GM06990 (cell line): ENCODE results near the gene PAGE2B.
"Not testable (repeated sequence)": the region's sequence is repeated elsewhere in the genome, so short reads cannot be mapped to it uniquely, and the experiment has no call there.

ENCODE experiments used
- DNase-seq: peaks from one replicate; pipeline ENCODE4 v3.0.0-alpha.2; 2011; ENCODE audit not compliant: insufficient read length; ENCODE audit errors: extremely low read depth
- H3K27me3 ChIP-seq: replicated peaks from 2 replicates; pipeline ENCODE4 v1.6.0; 2011; ENCODE audit warnings: low read length; ENCODE audit not compliant: control insufficient read depth, insufficient read depth
- H3K36me3 ChIP-seq: 2 replicates; pipeline ENCODE4 v1.5.1; 2011; ENCODE audit warnings: low read length; ENCODE audit not compliant: control insufficient read depth, insufficient read depth
- H3K4me3 ChIP-seq: replicated peaks from 2 replicates; pipeline ENCODE4 v1.5.1; 2011; ENCODE audit warnings: low read depth, mild to moderate bottlenecking, control low read depth, low read length
- CTCF ChIP-seq: IDR thresholded peaks from 2 replicates; pipeline ENCODE4 v1.5.1; 2011; ENCODE audit warnings: low read length, control low read depth, mild to moderate bottlenecking, inconsistent platforms; ENCODE audit not compliant: insufficient read depth, poor library complexity, severe bottlenecking

The PAGE2B gene

GRCh38 chrX:55099162-55099561 lies 24.3 kb downstream of the PAGE2B start:
- no peak for TF ChIP-seq CTCF
- DNase-seq, result no peak

GRCh38 chrX:55102754-55103153 lies 27.9 kb downstream of the PAGE2B start:
- TF ChIP-seq CTCF, result no peak
- no peaks in the 10 kb centered on the region for H3K27me3 ChIP-seq
- no peaks in the 10 kb centered on the region for H3K36me3 ChIP-seq
- H3K4me3 ChIP-seq, result no peak overlapping the region
- DNase-seq, result no peak

More at GRCh38 chrX:55099162-55099561, 24.3 kb downstream of the PAGE2B start:
- Histone ChIP-seq H3K4me3 (no peak overlapping the region), H3K27me3 (no peaks in the 10 kb centered on the region), H3K36me3 (no peaks in the 10 kb centered on the region)

GRCh38 chrX:55107262-55107661 lies 32.4 kb downstream of the PAGE2B start:
- DNase-seq, result no peak
- Histone ChIP-seq H3K4me3 (no peak overlapping the region), H3K36me3 (no peaks in the 10 kb centered on the region), H3K27me3 (no peaks in the 10 kb centered on the region)
- TF ChIP-seq CTCF, result no peak

GRCh38 chrX:55107911-55108310 lies 33.1 kb downstream of the PAGE2B start:
- no peak for TF ChIP-seq CTCF
- Histone ChIP-seq H3K36me3 (no peaks in the 10 kb centered on the region), H3K4me3 (no peak overlapping the region), H3K27me3 (no peaks in the 10 kb centered on the region)
- no peak for DNase-seq

GRCh38 chrX:55109306-55109705 lies 34.5 kb downstream of the PAGE2B start:
- TF ChIP-seq CTCF, result no peak
- H3K27me3 ChIP-seq, result no peaks in the 10 kb centered on the region
- DNase-seq, result no peak

GRCh38 chrX:55111578-55112254 lies 36.9 kb downstream of the PAGE2B start:
- H3K36me3 ChIP-seq, result no peaks in the 10 kb centered on the region
- no peaks in the 10 kb centered on the region for H3K27me3 ChIP-seq
- no peak for DNase-seq
- no peak overlapping the region for H3K4me3 ChIP-seq
- TF ChIP-seq CTCF, result no peak

More at GRCh38 chrX:55109306-55109705, 34.5 kb downstream of the PAGE2B start:
- Histone ChIP-seq H3K36me3 (no peaks in the 10 kb centered on the region), H3K4me3 (no peak overlapping the region)

GRCh38 chrX:55116589-55116988 lies 41.8 kb downstream of the PAGE2B start:
- H3K4me3 ChIP-seq, DNase-seq, H3K27me3 ChIP-seq, H3K36me3 ChIP-seq: not testable (repeated sequence)
